GM19193 (cell line): ENCODE measurements around the gene WDFY3.

Source experiments
- POLR2A ChIP-seq: IDR thresholded peaks from 4 replicates; pipeline ENCODE4 v1.6.1; 2011; ENCODE audit not compliant: insufficient read depth, insufficient read length; ENCODE audit errors: extremely low read depth

WDFY3 gene

GRCh38 chr4:84737656-84738055 is 228.8 kb downstream of the WDFY3 start:
- no peak for TF ChIP-seq POLR2A

DNA sequence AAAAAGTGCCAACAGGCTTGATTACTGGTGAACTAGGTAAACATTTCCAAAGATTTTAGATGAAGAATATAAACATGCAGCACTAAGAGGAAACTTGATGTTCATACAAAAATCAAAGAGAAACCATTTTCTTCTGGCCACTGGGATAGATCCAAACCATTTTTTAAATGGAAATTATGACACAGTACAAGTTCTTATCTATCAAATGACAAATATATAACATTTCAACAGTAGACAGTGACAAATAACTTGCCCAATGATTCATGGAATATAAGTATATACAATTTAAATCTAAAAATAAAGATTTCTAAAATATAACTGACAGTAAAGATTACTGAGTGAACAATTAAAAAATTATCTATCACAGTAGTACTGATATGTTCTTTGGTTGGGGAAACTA is 232.5 kb downstream of the WDFY3 start:
- TF ChIP-seq POLR2A: no peak

DNA sequence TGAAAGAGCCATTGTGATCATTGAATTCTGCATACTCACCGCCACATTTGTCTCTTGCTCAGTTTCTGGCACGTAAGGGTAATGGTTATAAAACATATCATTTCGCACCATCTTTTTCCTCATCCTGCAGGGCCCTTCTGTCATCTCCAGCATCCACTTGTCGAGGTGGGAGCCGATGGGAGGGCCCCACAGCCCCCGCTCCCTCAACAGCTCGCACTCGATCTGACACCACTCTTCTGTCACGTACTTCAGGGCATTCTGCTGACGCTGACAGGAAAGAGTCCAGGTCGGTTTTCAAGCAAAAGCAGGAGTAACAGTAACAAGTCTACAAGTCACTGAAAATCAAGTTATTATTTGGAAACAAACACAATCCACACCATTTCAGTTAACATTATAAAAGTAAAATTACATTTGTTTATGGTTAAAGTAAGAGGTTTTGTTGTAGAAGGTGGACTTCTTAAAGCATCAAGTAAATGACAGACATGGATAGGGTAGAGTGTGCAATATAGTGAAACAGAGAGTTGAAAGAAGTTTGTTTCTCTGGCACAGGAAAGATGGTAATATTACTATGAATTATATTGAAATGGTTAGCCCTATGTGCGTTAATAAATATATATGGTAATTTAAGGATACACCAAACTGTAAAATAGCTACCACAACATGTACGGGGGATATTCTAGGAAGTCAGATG is 233.0 kb downstream of the WDFY3 start:
- TF ChIP-seq POLR2A: no peak

DNA sequence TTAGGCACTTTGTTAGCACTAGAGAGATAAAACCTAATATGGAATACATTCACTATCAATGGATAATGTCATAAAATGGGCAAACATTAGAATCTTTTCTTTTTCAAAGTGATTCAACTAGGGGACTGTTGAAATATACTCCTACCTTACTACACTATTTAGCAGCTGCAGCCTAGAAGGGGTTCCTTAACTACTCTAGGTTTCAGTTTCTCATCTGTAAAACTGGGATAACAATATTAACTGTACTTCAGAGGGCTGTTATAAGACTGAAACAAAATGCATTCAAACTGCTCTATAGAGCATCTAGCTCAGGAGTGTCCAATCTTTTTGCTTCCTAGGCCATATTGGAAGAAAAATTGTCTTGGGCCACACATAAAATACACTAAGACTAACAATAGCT is 236.1 kb downstream of the WDFY3 start:
- no peak for TF ChIP-seq POLR2A

- TF ChIP-seq POLR2A: no peak
Measured at GRCh38 chr4:84727491-84727890, 239.0 kb downstream of the WDFY3 start.

DNA sequence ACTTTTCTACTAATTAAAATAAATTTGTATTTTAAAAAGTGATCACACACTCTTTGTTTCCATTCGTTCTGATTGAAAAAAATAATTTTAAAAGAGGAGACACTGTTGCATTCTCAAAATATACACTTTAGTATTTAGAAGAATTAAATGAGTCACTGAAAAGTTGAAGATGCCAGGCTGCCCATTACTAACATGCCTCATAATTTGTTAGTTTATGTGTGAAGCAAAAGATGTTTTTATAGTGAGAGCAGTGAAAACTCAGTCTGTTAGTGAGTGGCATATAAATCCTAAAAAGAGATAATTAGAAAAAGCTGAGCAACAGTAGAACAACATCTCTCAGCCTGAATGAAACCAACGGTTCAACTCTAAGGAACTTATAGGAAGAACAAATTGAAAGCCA is 240.1 kb downstream of the WDFY3 start:
- TF ChIP-seq POLR2A: no peak

DNA sequence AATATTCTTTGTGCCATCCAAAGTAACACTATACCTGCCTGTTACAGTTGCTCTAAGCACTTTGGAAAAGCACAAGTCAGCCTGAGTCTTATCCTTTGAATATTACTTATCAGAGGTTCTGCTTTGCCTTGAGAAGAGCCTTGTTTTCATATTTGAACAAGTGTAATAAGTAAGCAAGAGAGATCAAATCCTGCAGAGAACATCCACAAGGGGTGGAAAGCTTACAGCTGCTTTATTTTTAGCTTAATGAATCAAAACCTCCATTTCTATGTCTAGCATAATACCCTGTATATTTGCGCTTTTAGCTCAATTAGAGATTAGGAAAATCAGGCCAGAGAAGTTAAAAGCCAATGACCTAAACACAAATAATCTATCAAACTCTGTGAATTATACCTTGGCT is 243.8 kb downstream of the WDFY3 start:
- TF ChIP-seq POLR2A: no peak

DNA sequence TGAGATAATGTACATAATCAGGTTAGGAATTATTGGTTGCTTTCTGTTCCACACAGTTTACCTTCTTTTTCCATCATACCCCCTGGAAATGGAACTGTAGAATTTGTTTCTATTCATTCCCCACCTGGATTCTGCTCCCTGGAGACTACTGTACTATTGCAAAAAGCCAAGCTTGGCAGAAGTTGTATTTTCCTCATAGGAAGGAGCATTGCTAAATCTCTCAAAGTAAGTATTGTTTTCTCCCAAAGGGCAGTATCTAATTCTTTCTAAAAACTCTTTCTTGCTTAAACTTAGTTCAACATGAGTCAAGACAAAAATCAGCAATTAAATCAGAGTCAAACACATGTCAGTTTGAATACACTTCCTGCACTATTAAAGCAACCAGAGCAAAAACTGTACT is 247.4 kb downstream of the WDFY3 start:
- no peak for TF ChIP-seq POLR2A

- no peak for TF ChIP-seq POLR2A
Measured at GRCh38 chr4:84718699-84719098, 247.8 kb downstream of the WDFY3 start.

GRCh38 chr4:84710548-84710947 is 255.9 kb downstream of the WDFY3 start:
- TF ChIP-seq POLR2A: no peak

DNA sequence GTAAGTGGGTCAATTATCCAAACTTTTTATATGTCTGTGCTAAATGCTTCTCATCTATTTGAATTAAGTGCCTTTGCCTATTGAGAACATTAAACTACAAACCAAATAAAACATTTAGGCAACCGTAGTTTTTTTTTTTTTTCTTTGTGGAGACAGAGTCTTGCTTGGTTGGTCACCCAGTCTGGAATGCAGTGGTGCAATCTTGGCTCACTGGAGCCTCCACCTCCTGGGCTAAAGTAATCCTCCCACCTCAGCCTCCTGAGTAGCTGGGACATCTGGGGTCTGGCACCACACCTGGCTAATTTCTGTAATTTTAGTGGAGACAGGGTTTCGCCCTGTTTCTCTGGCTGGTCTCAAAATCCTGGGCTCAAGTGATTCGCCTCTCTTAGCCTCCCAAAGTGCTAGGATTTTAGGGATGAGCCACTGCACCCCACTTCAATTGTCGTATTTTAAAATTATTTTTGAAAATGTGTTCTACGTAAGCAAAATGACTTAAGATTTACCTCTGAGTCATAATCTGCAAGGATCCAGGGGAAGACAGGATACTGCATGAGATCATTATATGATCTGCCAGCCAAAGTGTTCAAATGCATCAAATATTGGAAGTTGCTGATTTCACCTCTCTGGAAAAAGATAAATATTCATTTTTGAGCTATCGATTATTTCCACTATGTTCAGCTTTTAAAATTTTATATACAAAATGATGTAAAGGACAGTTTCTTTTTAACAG is 257.9 kb downstream of the WDFY3 start:
- no peak for TF ChIP-seq POLR2A

- no peak for TF ChIP-seq POLR2A
Measured at GRCh38 chr4:84706286-84706685, 260.2 kb downstream of the WDFY3 start.

DNA sequence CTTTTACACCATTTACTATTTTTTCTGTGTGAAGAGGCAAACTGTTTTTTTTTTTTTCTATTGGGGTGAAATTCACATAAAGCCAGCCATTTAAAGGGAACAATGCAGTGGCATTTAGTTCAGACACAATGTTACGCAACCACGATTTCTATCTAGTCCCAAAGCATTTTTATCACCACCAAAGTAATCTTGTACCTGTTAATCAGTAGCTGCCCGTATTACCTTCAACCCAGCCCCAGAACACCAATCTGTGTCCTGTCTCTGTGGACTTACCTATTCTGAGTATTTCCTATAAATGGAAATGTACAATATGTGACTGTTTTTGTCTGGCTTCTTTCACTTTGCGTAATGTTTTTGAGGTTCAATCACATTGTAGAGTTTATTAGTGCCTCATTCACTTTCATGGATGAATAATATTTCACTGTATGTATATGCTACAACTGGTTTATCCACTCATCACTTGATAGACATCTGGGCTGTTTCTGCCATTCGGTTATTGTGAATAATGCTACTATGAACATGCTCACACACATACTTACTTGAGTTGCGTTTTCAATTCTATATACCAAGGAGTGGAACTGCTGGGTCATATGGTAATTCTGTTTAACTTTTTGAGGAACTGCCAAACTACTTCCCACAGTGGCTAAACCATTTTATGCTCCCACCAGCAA is 267.4 kb downstream of the WDFY3 start:
- no peak for TF ChIP-seq POLR2A

DNA sequence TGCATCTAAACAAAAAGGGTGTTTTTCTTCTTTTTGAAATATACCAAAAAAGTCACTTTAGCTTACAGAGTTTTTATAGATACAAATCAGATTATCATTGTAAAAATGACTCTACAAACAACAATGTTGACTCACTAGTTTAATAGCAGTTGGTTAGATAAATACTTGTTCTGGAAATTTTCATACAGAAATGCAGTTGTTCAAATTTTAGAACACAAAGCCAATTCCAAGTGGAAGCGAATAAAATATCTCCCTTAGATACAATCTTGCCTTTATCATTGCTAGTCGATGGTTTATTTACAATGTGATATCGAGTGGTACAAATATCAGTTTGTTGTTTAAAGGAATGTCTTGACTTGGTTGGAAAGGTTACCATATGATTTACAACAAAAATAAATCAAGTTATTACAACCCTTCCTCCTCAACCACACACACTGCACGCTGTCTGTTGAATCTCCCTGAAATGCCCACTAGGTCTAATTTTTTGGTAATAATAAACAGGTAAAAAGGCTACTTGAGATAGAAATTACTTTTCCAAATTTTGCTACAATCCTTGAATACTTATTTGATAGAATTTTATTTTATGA is 268.8 kb downstream of the WDFY3 start:
- no peak for TF ChIP-seq POLR2A

DNA sequence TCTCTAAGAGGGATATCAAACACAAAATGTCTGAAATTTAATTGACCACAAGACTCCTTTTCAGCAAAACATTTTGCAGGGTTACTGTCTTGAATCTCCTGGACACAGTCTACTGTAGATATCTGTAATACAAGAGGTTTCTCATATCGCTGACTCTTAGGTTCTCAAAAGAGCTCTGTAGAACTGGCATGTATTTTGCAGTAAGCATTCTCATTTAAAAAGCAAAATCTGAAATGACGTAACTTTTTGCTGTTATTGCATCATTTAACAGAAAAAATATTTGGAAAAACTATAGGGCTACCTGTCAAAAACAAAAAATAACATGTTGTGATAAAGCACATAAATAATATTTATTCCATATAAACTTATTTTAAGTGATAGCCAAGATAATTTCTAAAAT is 269.3 kb downstream of the WDFY3 start:
- no peak for TF ChIP-seq POLR2A
